GM18858 (cell line): Measurements from ENCODE around the gene FAM124A.

Experiments
- ATAC-seq: cut with Tn5 transposase; IDR thresholded peaks from one replicate; pipeline ENCODE4 v1.9.1; 2021; ENCODE audit not compliant: unreplicated experiment

The FAM124A gene

DNA sequence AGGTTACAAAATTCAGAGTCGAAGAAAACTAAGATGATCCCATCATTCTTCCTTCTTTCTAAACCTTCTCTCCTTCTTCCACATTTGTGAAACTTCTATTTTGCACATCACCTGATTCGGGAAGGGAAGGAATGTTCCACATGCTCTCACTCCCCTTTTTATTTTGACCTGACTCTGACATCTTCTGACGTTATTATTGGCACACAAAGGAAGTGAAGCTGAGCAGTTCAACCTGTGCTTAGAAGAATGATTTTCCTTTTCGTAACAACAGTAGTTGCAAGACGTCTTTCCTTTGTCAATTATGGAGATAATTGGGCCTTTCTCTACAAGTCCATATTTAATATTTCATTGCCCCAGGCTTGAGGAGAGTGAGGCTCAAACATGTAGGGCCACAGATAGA lies 18.0 kb downstream of the FAM124A start:
- ATAC-seq = no peak

- no peak for ATAC-seq
Measured at GRCh38 chr13:51240958-51241357, 18.8 kb downstream of the FAM124A start.

DNA sequence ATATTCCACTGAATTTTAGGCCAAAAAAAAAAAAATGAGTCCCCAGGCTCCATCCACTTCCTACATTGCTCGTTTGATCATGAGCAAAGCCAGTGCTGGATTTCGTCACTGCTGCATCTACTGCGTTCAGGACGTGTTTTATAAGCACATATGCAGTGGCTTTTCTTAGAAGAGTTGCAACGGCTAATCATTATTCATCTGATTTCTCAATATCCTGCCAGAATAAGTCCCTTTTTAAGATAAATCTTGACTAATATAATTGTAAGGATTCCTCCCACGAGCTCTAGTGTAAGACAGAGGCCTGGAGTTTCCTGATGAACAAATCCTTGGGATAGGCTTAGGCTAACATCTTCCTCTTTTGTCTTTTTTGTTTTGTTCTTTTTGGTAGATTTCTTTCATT lies 19.5 kb downstream of the FAM124A start:
- no peak for ATAC-seq

- no peak for ATAC-seq
Measured at GRCh38 chr13:51243227-51243626, 21.0 kb downstream of the FAM124A start.

- no peak for ATAC-seq
Measured at GRCh38 chr13:51243832-51244231, 21.6 kb downstream of the FAM124A start.

DNA sequence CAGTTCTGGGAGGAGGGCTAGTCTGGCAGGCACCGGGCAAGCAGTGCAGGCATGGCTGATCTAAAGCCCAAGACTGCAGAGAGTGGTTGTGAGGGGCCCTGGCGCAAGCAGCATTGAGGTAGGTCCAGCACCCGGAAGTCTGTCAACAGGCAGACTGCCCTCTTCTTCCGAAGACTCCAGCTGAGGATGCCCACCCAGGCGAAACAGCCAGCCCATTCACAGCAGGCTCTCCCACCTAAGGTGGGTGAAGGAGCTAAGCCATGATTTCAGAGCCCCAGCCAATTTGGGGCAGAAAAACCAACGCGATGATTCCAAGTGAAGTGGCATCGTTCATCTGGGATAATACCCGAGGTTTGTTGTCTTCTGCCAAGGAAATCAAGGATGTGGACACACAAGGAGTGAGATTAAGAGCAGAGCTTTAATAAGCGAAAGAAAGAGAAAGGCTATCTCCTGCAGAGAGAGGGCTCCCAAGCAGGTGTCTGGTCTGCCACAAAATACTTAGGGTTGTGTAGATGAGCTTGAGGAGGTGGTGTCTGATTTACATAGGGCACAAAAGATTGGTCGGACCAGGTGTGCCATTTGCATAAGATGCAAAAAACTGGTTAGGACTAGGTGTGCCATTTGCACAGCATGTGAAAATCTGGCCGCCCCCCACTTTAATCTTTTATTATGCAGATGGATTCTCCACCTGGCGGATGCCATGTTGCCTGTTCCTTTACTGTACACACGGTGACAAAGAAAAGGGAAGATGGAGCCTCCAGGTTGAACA lies 22.6 kb downstream of the FAM124A start:
- no peak for ATAC-seq

DNA sequence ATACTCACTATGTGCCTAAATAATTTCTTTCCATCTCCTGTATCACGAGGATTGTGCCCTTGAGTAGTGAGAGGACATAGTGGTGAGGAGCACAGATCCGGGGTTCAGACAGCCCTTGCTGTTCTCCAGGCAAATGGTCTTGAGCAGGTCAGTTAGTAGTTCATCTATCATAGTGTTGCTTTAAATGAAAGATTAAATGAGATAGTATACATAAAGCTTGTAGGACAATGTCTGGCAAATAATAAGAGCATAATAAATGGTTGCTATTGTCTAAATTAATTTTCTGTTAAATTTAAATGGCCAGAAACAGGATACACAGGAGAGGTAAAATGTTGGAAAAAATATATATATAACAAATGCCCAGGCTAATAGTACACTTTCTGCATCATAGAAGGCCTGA lies 23.4 kb downstream of the FAM124A start:
- no peak for ATAC-seq

DNA sequence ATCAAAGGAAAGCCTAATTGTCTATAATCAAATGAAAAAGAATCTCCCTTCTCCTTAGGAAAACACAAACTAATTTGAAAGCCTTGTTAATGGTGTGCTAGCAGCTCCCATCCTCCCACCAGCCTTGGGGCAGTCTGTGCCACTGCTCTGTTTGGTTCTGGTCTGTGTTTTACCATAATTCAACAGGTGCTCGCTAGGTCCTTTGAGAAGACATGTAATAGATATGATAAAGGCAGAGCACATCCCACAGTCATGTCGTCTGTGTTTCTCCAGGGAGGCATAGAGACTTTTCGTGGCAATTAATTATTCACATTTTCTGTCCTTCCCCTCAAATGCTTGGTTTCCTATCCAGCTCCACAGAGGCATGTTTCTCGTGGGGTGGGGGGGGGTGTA lies 23.8 kb downstream of the FAM124A start:
- ATAC-seq = no peak

DNA sequence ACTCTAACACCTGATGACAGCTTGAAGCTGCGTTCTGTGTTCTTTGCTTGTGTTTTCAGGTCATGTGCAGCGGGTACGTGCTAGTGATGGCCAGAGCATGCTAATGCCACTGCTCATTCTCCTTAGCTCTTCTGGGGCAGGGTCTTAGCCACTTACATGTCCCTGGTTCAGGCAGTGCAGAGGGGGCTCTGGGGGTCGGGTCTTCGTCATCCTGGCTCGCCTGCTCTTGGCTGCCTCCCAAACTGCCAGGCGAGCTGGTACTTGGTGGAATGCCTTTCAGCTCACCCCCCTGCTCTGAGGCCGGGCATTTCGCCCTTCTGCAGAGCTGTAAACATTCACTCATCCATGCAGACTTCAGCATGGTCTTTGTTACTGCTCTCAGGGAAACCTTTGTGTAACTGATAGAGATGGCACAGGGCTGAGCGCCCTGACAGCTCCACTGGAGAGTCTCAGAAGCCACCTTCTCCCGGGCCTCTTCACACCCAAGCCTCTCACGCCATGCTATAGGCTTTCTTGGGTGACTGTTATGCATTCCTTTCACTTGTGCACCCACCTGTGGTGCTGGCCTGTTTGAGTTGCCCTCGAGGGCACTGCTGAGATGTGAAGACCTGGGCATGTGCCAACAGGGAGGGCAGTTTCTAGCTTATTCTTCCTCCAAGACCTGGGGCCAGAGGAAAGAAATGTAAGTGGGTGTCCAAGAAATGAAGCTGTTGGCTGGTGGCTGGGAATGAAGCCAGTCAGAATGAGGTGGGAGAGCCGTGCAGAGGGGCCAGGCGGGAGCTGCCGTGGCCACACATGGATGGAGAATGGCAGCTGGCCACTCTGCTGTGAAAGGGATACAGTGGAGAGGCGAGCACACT lies 24.4 kb downstream of the FAM124A start:
- ATAC-seq = no peak

- ATAC-seq = no peak
Measured at GRCh38 chr13:51249255-51249654, 27.1 kb downstream of the FAM124A start.

GRCh38 chr13:51249770-51250741 lies 27.9 kb downstream of the FAM124A start:
- no peak for ATAC-seq

DNA sequence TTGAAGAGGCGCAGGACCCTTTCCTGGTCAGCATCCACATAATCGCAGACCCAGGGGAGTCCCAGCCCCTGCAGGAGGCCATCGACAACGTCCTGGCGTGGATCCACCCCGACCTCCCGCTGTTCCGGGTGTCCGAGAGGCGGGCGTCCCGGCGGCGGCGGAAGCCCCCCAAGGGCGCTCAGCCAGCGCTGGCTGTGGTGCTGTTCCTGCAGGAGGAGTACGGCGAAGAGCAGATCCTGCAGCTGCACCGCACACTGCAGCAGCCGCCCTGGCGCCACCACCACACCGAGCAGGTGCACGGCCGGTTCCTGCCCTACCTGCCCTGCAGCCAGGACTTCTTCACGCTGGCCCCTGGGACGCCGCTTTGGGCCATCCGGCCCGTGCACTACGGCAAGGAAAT lies 29.3 kb downstream of the FAM124A start:
- ATAC-seq = no peak

GRCh38 chr13:51252954-51253532 lies 30.8 kb downstream of the FAM124A start:
- ATAC-seq = no peak

- ATAC-seq = no peak
Measured at GRCh38 chr13:51255556-51255955, 33.4 kb downstream of the FAM124A start.

- no peak for ATAC-seq
Measured at GRCh38 chr13:51257187-51257586, 35.0 kb downstream of the FAM124A start.

GRCh38 chr13:51258612-51259548 lies 36.7 kb downstream of the FAM124A start:
- no peak for ATAC-seq

DNA sequence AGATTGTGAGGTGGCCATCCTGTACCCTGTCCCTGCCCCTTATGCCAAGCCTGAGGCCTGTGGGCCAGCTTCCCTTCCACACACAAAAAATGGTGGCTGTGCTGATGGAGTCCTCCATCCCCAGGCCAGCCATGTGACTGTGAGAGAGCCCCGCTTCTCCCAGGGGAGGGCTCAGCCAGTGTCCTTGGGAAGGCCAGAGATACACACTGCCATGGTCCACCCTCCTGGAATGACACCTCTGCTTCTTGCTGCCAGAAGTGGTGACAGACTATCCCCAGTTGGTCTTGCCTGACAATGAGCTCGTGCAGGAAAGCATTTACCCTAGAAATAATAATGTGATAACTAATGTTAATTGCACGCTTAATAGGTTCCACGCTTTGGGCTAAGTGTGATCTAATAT lies 38.0 kb downstream of the FAM124A start:
- ATAC-seq = no peak

GRCh38 chr13:51261610-51262249 lies 39.5 kb downstream of the FAM124A start:
- no peak for ATAC-seq

- no peak for ATAC-seq
Measured at GRCh38 chr13:51262501-51263211, 40.5 kb downstream of the FAM124A start.
